ENCODE data around the gene ZNF407. TPM values are rescaled to one million over a fixed set of nuclear protein-coding genes. Genes with fewer than 3 reads are reported as not detected.

ZNF407 gene
- total and polyA plus RNA-seq, 2 experiments from 2014 or later = 2.1 to 10.4 TPM

DNA sequence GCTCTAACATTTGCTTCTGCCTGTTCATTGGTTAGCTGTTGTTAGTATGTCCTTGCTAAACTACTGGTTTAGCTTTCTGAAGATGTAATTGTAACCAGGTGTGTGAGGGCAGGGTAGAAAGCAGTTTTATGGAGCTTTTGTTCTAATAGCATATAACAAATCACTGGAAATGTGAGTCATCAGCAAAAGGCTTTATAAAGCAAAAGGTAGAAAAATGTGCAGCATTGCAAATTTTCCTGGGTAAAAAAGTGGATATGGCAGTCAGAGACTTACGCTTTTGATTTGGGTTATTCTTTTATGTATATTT, 85.3 kb downstream of the ZNF407 start:
- H3K36me3 Mint-ChIP-seq (ENCODE audit: low read depth) = peaks cover 5% of the 10 kb centered on the region; the same call in 2 of the 3 replicates
- no peaks in the 10 kb centered on the region for H3K9me2 ChIP-seq (ENCODE audit: insufficient read depth)
- H3K27me3 Mint-ChIP-seq (ENCODE audit: insufficient read depth, low read depth, poor library complexity) = peaks cover 2% of the 10 kb centered on the region
- H3K4me3 Mint-ChIP-seq = no peak overlapping the region
- H2AFZ ChIP-seq = no peak overlapping the region
- H4K20me1 ChIP-seq (replicated peaks; ENCODE audit: insufficient read depth) = no peaks in the 10 kb centered on the region
- H3K4me3 ChIP-seq = no peak overlapping the region
- no peak overlapping the region for H3K4me2 ChIP-seq
- H3F3A ChIP-seq (replicated peaks; ENCODE audit: low read depth) = no peaks in the 10 kb centered on the region
- no peaks in the 10 kb centered on the region for H3K79me2 ChIP-seq (replicated peaks; ENCODE audit: insufficient read depth)
- no peaks in the 10 kb centered on the region for H3K4me1 Mint-ChIP-seq
- H3K36me3 ChIP-seq (ENCODE audit: insufficient read depth) = no peaks in the 10 kb centered on the region; the same call in 1 of the 2 replicates
- H3K27ac ChIP-seq (ENCODE audit: low read depth) = no peak overlapping the region
- DNase-seq (ENCODE audit: low spot score) = no peak
- TF ChIP-seq ZNF114 (CRISPR knock-in tag; IDR thresholded peaks at IDR 0.05) = no peak
- TF ChIP-seq EZH2phosphoT487 (IDR thresholded peaks at IDR 0.05; ENCODE audit: unreplicated experiment) = no peak
- H3K9me3 Mint-ChIP-seq = peaks cover 6% of the 10 kb centered on the region
- no peaks in the 10 kb centered on the region for H3K27me3 ChIP-seq (ENCODE audit: insufficient read depth)
- H3K4me1 ChIP-seq (ENCODE audit: insufficient read depth) = no peaks in the 10 kb centered on the region
- no peak overlapping the region for H3K27ac Mint-ChIP-seq
- no peak for ATAC-seq

DNA sequence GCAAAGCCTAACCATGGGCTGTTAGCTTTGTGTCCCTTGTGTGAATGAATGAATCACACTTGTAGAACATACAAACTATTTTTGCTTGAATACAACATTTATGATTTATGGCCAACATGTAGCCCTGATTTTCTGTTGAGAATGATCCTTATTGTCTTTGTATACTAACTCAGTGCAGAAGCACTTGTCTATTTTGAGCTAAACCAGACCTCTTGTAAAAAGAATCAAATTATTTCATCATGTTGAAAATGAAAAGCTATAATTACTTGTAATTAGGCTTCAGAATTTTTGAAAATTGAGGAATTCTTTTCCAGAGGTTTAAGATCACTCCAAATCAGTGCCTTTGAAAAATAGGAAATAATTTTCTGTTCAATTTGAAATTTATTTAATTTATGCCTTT, 85.9 kb downstream of the ZNF407 start:
- peaks cover 2% of the 10 kb centered on the region for H3K27me3 Mint-ChIP-seq (ENCODE audit: insufficient read depth, low read depth, poor library complexity)
- Histone ChIP-seq H2AFZ (no peak overlapping the region), H3K4me2 (no peak overlapping the region), H3K27ac (ENCODE audit: low read depth) (no peak overlapping the region), H4K20me1 (replicated peaks; ENCODE audit: insufficient read depth) (no peaks in the 10 kb centered on the region), H3F3A (replicated peaks; ENCODE audit: low read depth) (no peaks in the 10 kb centered on the region), H3K36me3 (ENCODE audit: insufficient read depth) (no peaks in the 10 kb centered on the region), H3K4me3 (no peak overlapping the region), H3K27me3 (ENCODE audit: insufficient read depth) (no peaks in the 10 kb centered on the region), H3K4me1 (ENCODE audit: insufficient read depth) (no peaks in the 10 kb centered on the region), H3K9me2 (ENCODE audit: insufficient read depth) (no peaks in the 10 kb centered on the region), H3K79me2 (replicated peaks; ENCODE audit: insufficient read depth) (no peaks in the 10 kb centered on the region)
- H3K4me3 Mint-ChIP-seq = no peak overlapping the region
- no peaks in the 10 kb centered on the region for H3K9me3 Mint-ChIP-seq
- no peak overlapping the region for H3K27ac Mint-ChIP-seq
- no peaks in the 10 kb centered on the region for H3K36me3 Mint-ChIP-seq (ENCODE audit: low read depth)
- no peak for DNase-seq (ENCODE audit: low spot score)
- no peak for ATAC-seq
- H3K4me1 Mint-ChIP-seq = no peaks in the 10 kb centered on the region
- TF ChIP-seq, protein P1, sequence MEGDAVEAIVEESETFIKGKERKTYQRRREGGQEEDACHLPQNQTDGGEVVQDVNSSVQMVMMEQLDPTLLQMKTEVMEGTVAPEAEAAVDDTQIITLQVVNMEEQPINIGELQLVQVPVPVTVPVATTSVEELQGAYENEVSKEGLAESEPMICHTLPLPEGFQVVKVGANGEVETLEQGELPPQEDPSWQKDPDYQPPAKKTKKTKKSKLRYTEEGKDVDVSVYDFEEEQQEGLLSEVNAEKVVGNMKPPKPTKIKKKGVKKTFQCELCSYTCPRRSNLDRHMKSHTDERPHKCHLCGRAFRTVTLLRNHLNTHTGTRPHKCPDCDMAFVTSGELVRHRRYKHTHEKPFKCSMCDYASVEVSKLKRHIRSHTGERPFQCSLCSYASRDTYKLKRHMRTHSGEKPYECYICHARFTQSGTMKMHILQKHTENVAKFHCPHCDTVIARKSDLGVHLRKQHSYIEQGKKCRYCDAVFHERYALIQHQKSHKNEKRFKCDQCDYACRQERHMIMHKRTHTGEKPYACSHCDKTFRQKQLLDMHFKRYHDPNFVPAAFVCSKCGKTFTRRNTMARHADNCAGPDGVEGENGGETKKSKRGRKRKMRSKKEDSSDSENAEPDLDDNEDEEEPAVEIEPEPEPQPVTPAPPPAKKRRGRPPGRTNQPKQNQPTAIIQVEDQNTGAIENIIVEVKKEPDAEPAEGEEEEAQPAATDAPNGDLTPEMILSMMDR (conservative IDR thresholded peaks at IDR 0.05; ENCODE audit: low read depth in 2 of 2) = no peak
- TF ChIP-seq POLR2AphosphoS5 (IDR thresholded peaks at IDR 0.05; ENCODE audit: low read depth) (no peak), STAT1 (IDR thresholded peaks at IDR 0.05; ENCODE audit: unreplicated experiment) (no peak), NANOG (IDR thresholded peaks at IDR 0.05; ENCODE audit: borderline replicate concordance) (no peak), EZH2phosphoT487 (IDR thresholded peaks at IDR 0.05; ENCODE audit: unreplicated experiment) (no peak), CREB1 (CRISPR knock-in tag; IDR thresholded peaks at IDR 0.05; ENCODE audit: low read depth) (no peak), ZNF114 (CRISPR knock-in tag; IDR thresholded peaks at IDR 0.05) (no peak)
- TF ChIP-seq, protein P2, sequence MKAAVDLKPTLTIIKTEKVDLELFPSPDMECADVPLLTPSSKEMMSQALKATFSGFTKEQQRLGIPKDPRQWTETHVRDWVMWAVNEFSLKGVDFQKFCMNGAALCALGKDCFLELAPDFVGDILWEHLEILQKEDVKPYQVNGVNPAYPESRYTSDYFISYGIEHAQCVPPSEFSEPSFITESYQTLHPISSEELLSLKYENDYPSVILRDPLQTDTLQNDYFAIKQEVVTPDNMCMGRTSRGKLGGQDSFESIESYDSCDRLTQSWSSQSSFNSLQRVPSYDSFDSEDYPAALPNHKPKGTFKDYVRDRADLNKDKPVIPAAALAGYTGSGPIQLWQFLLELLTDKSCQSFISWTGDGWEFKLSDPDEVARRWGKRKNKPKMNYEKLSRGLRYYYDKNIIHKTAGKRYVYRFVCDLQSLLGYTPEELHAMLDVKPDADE (IDR thresholded peaks at IDR 0.05) = no peak
- TF ChIP-seq, protein P3, sequence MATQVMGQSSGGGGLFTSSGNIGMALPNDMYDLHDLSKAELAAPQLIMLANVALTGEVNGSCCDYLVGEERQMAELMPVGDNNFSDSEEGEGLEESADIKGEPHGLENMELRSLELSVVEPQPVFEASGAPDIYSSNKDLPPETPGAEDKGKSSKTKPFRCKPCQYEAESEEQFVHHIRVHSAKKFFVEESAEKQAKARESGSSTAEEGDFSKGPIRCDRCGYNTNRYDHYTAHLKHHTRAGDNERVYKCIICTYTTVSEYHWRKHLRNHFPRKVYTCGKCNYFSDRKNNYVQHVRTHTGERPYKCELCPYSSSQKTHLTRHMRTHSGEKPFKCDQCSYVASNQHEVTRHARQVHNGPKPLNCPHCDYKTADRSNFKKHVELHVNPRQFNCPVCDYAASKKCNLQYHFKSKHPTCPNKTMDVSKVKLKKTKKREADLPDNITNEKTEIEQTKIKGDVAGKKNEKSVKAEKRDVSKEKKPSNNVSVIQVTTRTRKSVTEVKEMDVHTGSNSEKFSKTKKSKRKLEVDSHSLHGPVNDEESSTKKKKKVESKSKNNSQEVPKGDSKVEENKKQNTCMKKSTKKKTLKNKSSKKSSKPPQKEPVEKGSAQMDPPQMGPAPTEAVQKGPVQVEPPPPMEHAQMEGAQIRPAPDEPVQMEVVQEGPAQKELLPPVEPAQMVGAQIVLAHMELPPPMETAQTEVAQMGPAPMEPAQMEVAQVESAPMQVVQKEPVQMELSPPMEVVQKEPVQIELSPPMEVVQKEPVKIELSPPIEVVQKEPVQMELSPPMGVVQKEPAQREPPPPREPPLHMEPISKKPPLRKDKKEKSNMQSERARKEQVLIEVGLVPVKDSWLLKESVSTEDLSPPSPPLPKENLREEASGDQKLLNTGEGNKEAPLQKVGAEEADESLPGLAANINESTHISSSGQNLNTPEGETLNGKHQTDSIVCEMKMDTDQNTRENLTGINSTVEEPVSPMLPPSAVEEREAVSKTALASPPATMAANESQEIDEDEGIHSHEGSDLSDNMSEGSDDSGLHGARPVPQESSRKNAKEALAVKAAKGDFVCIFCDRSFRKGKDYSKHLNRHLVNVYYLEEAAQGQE (IDR thresholded peaks at IDR 0.05; ENCODE audit: unreplicated experiment) = no peak
- TF ChIP-seq, protein P4, sequence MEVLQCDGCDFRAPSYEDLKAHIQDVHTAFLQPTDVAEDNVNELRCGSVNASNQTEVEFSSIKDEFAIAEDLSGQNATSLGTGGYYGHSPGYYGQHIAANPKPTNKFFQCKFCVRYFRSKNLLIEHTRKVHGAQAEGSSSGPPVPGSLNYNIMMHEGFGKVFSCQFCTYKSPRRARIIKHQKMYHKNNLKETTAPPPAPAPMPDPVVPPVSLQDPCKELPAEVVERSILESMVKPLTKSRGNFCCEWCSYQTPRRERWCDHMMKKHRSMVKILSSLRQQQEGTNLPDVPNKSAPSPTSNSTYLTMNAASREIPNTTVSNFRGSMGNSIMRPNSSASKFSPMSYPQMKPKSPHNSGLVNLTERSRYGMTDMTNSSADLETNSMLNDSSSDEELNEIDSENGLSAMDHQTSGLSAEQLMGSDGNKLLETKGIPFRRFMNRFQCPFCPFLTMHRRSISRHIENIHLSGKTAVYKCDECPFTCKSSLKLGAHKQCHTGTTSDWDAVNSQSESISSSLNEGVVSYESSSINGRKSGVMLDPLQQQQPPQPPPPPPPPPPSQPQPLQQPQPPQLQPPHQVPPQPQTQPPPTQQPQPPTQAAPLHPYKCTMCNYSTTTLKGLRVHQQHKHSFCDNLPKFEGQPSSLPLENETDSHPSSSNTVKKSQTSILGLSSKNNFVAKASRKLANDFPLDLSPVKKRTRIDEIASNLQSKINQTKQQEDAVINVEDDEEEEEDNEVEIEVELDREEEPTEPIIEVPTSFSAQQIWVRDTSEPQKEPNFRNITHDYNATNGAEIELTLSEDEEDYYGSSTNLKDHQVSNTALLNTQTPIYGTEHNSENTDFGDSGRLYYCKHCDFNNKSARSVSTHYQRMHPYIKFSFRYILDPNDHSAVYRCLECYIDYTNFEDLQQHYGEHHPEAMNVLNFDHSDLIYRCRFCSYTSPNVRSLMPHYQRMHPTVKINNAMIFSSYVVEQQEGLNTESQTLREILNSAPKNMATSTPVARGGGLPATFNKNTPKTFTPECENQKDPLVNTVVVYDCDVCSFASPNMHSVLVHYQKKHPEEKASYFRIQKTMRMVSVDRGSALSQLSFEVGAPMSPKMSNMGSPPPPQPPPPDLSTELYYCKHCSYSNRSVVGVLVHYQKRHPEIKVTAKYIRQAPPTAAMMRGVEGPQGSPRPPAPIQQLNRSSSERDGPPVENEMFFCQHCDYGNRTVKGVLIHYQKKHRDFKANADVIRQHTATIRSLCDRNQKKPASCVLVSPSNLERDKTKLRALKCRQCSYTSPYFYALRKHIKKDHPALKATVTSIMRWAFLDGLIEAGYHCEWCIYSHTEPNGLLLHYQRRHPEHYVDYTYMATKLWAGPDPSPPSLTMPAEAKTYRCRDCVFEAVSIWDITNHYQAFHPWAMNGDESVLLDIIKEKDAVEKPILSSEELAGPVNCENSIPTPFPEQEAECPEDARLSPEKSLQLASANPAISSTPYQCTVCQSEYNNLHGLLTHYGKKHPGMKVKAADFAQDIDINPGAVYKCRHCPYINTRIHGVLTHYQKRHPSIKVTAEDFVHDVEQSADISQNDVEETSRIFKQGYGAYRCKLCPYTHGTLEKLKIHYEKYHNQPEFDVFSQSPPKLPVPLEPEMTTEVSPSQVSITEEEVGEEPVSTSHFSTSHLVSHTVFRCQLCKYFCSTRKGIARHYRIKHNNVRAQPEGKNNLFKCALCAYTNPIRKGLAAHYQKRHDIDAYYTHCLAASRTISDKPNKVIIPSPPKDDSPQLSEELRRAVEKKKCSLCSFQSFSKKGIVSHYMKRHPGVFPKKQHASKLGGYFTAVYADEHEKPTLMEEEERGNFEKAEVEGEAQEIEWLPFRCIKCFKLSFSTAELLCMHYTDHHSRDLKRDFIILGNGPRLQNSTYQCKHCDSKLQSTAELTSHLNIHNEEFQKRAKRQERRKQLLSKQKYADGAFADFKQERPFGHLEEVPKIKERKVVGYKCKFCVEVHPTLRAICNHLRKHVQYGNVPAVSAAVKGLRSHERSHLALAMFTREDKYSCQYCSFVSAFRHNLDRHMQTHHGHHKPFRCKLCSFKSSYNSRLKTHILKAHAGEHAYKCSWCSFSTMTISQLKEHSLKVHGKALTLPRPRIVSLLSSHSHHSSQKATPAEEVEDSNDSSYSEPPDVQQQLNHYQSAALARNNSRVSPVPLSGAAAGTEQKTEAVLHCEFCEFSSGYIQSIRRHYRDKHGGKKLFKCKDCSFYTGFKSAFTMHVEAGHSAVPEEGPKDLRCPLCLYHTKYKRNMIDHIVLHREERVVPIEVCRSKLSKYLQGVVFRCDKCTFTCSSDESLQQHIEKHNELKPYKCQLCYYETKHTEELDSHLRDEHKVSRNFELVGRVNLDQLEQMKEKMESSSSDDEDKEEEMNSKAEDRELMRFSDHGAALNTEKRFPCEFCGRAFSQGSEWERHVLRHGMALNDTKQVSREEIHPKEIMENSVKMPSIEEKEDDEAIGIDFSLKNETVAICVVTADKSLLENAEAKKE (CRISPR knock-in tag; IDR thresholded peaks at IDR 0.05) = no peak
